Mesothelial cell of epicardium (in vitro differentiated cells): ENCODE measurements around the gene SS18L1. TPM values are rescaled to one million over a fixed set of nuclear protein-coding genes. Genes with fewer than 3 reads are reported as not detected.

ENCODE experiments used
- DNase-seq, 2 experiments: peaks; one replicate each; pipeline ENCODE4 v3.0.0; 2021; ENCODE audit warnings: low spot score in 2 of 2; ENCODE audit not compliant: unreplicated experiment in 2 of 2
- H3K27ac Mint-ChIP-seq: 2 replicates; pipeline ENCODE4 v1.8.0; 2021; ENCODE audit warnings: mixed read lengths
- H3K27me3 Mint-ChIP-seq: 2 replicates; pipeline ENCODE4 v1.8.0; 2021; ENCODE audit warnings: low read depth, mixed read lengths
- H3K36me3 Mint-ChIP-seq: 2 replicates; pipeline ENCODE4 v1.8.0; 2021; ENCODE audit warnings: mixed read lengths
- H3K4me1 Mint-ChIP-seq: 2 replicates; pipeline ENCODE4 v1.8.0; 2021; ENCODE audit warnings: mixed read lengths
- H3K4me3 Mint-ChIP-seq: 2 replicates; pipeline ENCODE4 v1.8.0; 2021; ENCODE audit warnings: mild to moderate bottlenecking, moderate library complexity, mixed read lengths
- H3K9me3 Mint-ChIP-seq: 2 replicates; pipeline ENCODE4 v1.8.0; 2021; ENCODE audit warnings: mixed read lengths
- total RNA-seq: library from RNA; stranded (reverse); gene quantifications from 3 replicates; pipeline ENCODE4 v1.2.1, GENCODE V29; 2021
- TF ChIP-seq, protein P1 (sequence below): fragments of 200-600 bp; sonication (generic); IDR thresholded peaks from one replicate; pipeline ENCODE4 v1.5.0; 2021; ENCODE audit warnings: antibody characterized with exemption; ENCODE audit not compliant: unreplicated experiment

SS18L1 gene
- total RNA-seq, 1 donor from 2014 or later = 27.5 TPM

DNA sequence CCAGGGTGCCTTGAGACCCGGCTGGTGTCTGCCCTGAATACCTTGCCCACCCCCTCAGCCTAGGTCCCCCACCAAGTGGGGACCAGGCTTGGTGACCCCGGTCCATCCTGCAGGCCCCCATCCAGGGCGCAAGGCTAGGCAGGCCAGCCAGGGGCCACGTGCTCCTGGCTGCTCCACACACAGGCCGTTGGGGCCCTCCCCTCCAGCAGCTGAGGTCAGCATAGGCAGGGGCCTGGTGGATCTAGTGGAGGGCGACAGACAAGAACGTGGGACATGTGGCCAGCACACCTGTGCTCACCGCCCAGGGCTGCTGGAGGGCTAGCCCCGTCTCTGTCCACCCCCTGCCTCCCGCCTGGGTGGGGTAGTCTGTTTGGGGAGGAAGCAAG, 84.0 kb downstream of the SS18L1 start:
- DNase-seq = no peak
- no peak overlapping the region for H3K4me3 Mint-ChIP-seq
- peaks cover 48% of the 10 kb centered on the region for H3K27me3 Mint-ChIP-seq
- no peaks in the 10 kb centered on the region for H3K36me3 Mint-ChIP-seq
- TF ChIP-seq, protein P1, sequence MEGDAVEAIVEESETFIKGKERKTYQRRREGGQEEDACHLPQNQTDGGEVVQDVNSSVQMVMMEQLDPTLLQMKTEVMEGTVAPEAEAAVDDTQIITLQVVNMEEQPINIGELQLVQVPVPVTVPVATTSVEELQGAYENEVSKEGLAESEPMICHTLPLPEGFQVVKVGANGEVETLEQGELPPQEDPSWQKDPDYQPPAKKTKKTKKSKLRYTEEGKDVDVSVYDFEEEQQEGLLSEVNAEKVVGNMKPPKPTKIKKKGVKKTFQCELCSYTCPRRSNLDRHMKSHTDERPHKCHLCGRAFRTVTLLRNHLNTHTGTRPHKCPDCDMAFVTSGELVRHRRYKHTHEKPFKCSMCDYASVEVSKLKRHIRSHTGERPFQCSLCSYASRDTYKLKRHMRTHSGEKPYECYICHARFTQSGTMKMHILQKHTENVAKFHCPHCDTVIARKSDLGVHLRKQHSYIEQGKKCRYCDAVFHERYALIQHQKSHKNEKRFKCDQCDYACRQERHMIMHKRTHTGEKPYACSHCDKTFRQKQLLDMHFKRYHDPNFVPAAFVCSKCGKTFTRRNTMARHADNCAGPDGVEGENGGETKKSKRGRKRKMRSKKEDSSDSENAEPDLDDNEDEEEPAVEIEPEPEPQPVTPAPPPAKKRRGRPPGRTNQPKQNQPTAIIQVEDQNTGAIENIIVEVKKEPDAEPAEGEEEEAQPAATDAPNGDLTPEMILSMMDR = no peak
- H3K4me1 Mint-ChIP-seq = no peaks in the 10 kb centered on the region
- no peaks in the 10 kb centered on the region for H3K9me3 Mint-ChIP-seq
- H3K27ac Mint-ChIP-seq = no peak overlapping the region

DNA sequence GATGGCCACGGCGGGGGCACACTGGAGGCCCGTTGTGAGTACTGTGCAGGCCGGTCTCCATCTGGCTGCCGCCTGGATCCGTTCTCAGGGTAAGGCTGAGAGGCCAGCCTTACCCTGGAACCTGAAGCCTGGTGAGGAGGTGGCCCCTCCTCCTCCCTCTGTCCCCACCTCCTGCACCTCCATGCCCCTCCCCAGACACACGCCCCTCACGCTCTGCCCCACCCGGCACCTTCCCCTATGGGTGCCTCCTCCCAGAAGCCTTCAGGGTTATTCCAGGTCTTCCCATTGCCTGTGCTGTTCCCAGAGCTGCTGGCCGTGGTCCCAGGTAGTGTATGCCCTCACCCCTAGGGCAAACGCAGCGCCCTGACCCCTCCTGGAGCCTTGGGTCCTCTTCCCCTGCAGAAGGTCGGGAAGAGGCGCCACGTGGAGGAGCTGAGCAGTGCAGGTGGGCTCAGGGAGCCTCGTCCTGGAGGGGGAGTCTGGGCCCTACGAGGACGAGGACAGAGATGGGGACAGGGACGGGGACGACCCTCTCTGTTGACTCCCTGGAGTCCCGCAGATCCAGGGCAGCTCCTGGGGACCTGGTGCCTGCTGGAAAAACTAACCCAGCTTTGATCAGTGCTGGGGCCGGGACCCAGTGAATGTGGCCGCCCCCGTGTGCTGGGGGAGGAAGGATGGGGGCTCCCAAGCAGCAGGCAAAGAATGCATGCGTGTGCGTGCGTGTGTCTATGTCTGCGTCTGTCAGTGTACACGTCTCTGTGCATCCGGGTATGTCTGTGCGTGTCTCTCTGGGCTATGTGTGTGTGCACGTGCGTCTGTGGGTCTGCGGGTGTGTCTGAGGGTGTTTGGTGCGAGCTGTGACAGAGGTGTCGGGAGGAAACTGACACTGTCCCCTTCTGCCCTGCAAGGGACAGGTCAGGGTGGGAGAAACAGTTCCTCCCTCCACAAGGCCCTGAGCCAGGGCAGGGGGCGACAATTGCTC, 84.7 kb downstream of the SS18L1 start:
- no peaks in the 10 kb centered on the region for H3K4me1 Mint-ChIP-seq

DNA sequence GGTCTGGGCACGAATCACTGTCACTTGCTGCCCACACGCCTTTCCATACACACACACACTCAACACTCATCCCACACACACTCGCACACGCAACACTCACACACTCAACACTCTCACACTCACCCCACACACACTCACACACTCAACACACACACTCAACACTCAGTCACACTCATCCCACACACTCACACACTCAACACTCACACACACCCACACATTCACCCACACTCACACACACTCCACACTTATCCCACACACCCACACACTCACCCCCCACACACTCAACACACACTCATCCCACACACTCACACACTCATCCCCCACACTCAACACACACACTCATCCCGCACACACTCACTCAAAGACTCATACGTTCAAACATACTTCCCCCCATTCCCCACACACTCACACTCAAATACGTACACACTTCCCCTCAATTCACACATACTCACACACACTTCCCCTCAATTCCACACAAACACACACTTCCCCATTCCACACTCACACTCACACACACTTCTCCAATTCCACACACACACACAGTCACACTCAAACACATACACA, 85.5 kb downstream of the SS18L1 start:
- H3K27ac Mint-ChIP-seq = no peak overlapping the region
- H3K4me3 Mint-ChIP-seq = no peak overlapping the region
- H3K36me3 Mint-ChIP-seq = no peaks in the 10 kb centered on the region
- H3K4me1 Mint-ChIP-seq = no peaks in the 10 kb centered on the region
- H3K27me3 Mint-ChIP-seq = peaks cover 34% of the 10 kb centered on the region
- DNase-seq = no peak
- TF ChIP-seq, protein P1 = no peak
- no peaks in the 10 kb centered on the region for H3K9me3 Mint-ChIP-seq

More for the DNA sequence above, 84.7 kb downstream of the SS18L1 start:
- Mint-ChIP-seq H3K27ac (no peak overlapping the region), H3K4me3 (no peak overlapping the region), H3K36me3 (no peaks in the 10 kb centered on the region), H3K9me3 (no peaks in the 10 kb centered on the region), H3K27me3 (peaks cover 42% of the 10 kb centered on the region)
- TF ChIP-seq, protein P1 = no peak
- DNase-seq = no peak

DNA sequence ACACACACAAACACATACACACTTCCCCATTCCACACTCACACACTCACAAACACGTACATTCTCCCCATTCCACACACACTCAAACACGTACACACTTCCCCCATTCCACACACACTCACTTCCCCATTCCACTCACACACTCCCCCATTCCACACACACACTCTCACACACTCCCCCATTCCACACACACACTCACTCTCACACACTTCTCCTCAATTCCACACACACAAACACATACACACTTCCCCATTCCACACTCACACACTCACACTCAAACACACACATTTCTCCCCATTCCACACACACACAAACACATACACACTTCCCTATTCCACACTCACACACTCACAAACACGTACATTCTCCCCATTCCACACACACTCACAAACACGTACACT, 86.1 kb downstream of the SS18L1 start:
- Mint-ChIP-seq H3K4me3 (no peak overlapping the region), H3K27me3 (peaks cover 28% of the 10 kb centered on the region), H3K36me3 (no peaks in the 10 kb centered on the region), H3K9me3 (no peaks in the 10 kb centered on the region), H3K27ac (no peak overlapping the region), H3K4me1 (no peaks in the 10 kb centered on the region)
- no peak for DNase-seq
- TF ChIP-seq, protein P1 = no peak

DNA sequence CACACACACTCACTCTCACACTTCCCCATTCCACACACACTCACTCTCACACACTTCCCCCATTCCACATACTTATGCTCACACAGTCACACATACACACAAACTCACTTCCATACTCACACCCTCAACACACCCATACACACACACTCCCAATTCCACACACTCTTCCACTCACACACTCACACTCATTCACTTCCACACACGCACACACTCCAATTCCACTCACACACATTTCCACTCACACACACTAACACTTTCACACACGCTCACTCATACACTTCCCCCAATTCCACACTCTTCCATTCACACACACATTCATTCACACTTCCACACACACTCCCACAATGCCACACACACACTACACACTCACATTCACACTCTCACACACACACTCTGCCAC, 86.7 kb downstream of the SS18L1 start:
- Mint-ChIP-seq H3K27ac (no peak overlapping the region), H3K9me3 (no peaks in the 10 kb centered on the region), H3K4me3 (no peak overlapping the region), H3K4me1 (no peaks in the 10 kb centered on the region), H3K27me3 (peaks cover 22% of the 10 kb centered on the region), H3K36me3 (no peaks in the 10 kb centered on the region)
- DNase-seq = no peak
- TF ChIP-seq, protein P1 = no peak
